ENCODE measurements around the gene ERVH48-1. TPM values are rescaled to one million over a fixed set of nuclear protein-coding genes. Genes with fewer than 3 reads are reported as not detected.

The ERVH48-1 gene
- total RNA-seq, 1 donor from 2014 or later = not detected

DNA sequence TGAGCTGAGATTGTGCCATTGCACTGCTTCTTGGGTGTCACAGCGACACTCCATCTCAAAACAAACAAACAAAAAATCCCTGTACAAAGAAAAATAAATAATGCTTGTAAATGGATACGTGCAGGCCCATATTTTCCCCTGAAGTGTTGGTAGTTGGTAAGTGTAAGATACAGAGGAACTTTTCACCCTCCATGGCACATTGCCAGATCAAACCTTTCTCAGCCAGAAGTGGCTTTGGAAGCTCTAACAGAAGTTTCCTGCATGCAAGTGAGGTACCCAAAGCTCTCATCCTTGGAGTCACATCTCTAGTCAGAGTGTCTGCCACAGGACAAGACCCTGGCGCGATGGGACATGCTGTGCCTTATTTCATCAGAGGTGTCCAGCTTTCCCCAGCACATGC lies 25.0 kb downstream of the ERVH48-1 start:
- Mint-ChIP-seq H3K36me3 (peaks cover 41% of the 10 kb centered on the region), H3K4me1 (no peaks in the 10 kb centered on the region), H3K4me3 (no peak overlapping the region), H3K9me3 (no peaks in the 10 kb centered on the region), H3K27me3 (ENCODE audit: insufficient read depth, low read depth) (no peaks in the 10 kb centered on the region), H3K27ac (no peak overlapping the region)
- Histone ChIP-seq H3K27ac (no peak overlapping the region), H3K9me3 (ENCODE audit: low read depth) (no peaks in the 10 kb centered on the region), H3K79me2 (ENCODE audit: low read depth) (peaks cover 10% of the 10 kb centered on the region), H3K4me2 (no peak overlapping the region), H4K20me1 (ENCODE audit: low read depth) (peaks cover 4% of the 10 kb centered on the region), H3K9ac (no peak overlapping the region), H3K4me1 (no peaks in the 10 kb centered on the region), H3K27me3 (no peaks in the 10 kb centered on the region), H3K36me3 (no peaks in the 10 kb centered on the region), H3F3A (ENCODE audit: low read depth) (no peaks in the 10 kb centered on the region), H2AFZ (replicated peaks) (no peak overlapping the region), H3K4me3 (no peak overlapping the region)
- TF ChIP-seq EZH2 (IDR thresholded peaks at IDR 0.05) (no peak), EZH2phosphoT487 (IDR thresholded peaks at IDR 0.05) (no peak), CTCF (IDR thresholded peaks at IDR 0.05) (no peak)
- DNase-seq (ENCODE audit: low spot score) = no peak

- DNase-seq (ENCODE audit: low spot score) = peak; percentile 100
- no peak for TF ChIP-seq CTCF (IDR thresholded peaks at IDR 0.05)
- TF ChIP-seq EZH2 (IDR thresholded peaks at IDR 0.05) = no peak
- no peak for TF ChIP-seq EZH2phosphoT487 (IDR thresholded peaks at IDR 0.05)
- H3K4me1 ChIP-seq = no peaks in the 10 kb centered on the region
- Mint-ChIP-seq H3K36me3 (peaks cover 8% of the 10 kb centered on the region), H3K27me3 (ENCODE audit: insufficient read depth, low read depth) (peaks cover 3% of the 10 kb centered on the region), H3K4me1 (peaks cover 6% of the 10 kb centered on the region), H3K9me3 (no peaks in the 10 kb centered on the region), H3K4me3 (peak within 1 kb of the TSS; percentile 92), H3K27ac (peak within 1 kb of the TSS; percentile 92)
- H3K4me3 ChIP-seq = peak within 1 kb of the TSS; percentile 97
- peak within 1 kb of the TSS; percentile 89 for H2AFZ ChIP-seq (replicated peaks)
- peak within 1 kb of the TSS; percentile 83 for H3K4me2 ChIP-seq
- H3K9ac ChIP-seq = peak within 1 kb of the TSS; percentile 81
- H4K20me1 ChIP-seq (ENCODE audit: low read depth) = peaks cover 10% of the 10 kb centered on the region
- peak within 1 kb of the TSS; percentile 73 for H3K27ac ChIP-seq
- H3K27me3 ChIP-seq = no peaks in the 10 kb centered on the region
- peaks cover 20% of the 10 kb centered on the region for H3F3A ChIP-seq (ENCODE audit: low read depth)
- H3K9me3 ChIP-seq (ENCODE audit: low read depth) = no peaks in the 10 kb centered on the region
- H3K79me2 ChIP-seq (ENCODE audit: low read depth) = peaks cover 25% of the 10 kb centered on the region
- no peaks in the 10 kb centered on the region for H3K36me3 ChIP-seq
Observed at GRCh38 chr21:42892931-42893755, 32.3 kb downstream of the ERVH48-1 start, which contains the start of gene NDUFV3. Gene NDUFV3, plus strand, starts transcription at chr21:42893309. Its CDS starts 25 bp downstream, at chr21:42893334.

DNA sequence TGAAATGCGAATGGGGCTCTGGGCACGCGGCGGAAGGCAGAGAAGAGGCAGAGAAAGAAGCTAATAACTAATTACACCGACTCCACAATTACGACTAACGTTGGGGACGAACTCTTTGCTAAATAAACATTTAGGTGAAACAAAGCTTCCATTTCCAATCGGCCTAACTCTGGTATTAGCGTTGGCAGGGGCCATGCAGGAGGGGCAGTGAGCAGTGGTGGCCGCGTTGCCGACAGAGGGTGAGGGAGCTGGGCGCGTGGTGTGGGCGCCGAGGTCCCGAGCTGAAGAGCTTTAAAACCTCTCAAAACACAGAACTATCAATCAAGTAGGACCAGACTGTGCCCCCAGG lies 32.9 kb downstream of the ERVH48-1 start:
- no peaks in the 10 kb centered on the region for H3K9me3 Mint-ChIP-seq
- Histone ChIP-seq H3K27me3 (no peaks in the 10 kb centered on the region), H2AFZ (replicated peaks) (peak overlapping the region; percentile 89), H3K27ac (peak overlapping the region; percentile 55), H3K79me2 (ENCODE audit: low read depth) (peaks cover 25% of the 10 kb centered on the region), H3K9me3 (ENCODE audit: low read depth) (no peaks in the 10 kb centered on the region), H3K4me1 (no peaks in the 10 kb centered on the region), H3K9ac (peak overlapping the region; percentile 16), H3K4me3 (peak overlapping the region; percentile 97), H4K20me1 (ENCODE audit: low read depth) (peaks cover 7% of the 10 kb centered on the region), H3K4me2 (peak overlapping the region; percentile 72), H3F3A (ENCODE audit: low read depth) (peaks cover 20% of the 10 kb centered on the region), H3K36me3 (no peaks in the 10 kb centered on the region)
- TF ChIP-seq CTCF (IDR thresholded peaks at IDR 0.05) (no peak), EZH2phosphoT487 (IDR thresholded peaks at IDR 0.05) (no peak), EZH2 (IDR thresholded peaks at IDR 0.05) (no peak)
- peaks cover 6% of the 10 kb centered on the region for H3K4me1 Mint-ChIP-seq
- peaks cover 3% of the 10 kb centered on the region for H3K27me3 Mint-ChIP-seq (ENCODE audit: insufficient read depth, low read depth)
- DNase-seq (ENCODE audit: low spot score) = no peak
- peak overlapping the region; percentile 86 for H3K4me3 Mint-ChIP-seq
- H3K27ac Mint-ChIP-seq = peak overlapping the region; percentile 92
- H3K36me3 Mint-ChIP-seq = peaks cover 4% of the 10 kb centered on the region

All from neural progenitor cell (in vitro differentiated cells).